Measurements from ENCODE around the gene MRPL11. TPM values are rescaled to one million over a fixed set of nuclear protein-coding genes. Genes with fewer than 3 reads are reported as not detected.

Gene MRPL11
- total RNA-seq, 2 experiments from 2014 or later = 17.7 to 21.0 TPM

DNA sequence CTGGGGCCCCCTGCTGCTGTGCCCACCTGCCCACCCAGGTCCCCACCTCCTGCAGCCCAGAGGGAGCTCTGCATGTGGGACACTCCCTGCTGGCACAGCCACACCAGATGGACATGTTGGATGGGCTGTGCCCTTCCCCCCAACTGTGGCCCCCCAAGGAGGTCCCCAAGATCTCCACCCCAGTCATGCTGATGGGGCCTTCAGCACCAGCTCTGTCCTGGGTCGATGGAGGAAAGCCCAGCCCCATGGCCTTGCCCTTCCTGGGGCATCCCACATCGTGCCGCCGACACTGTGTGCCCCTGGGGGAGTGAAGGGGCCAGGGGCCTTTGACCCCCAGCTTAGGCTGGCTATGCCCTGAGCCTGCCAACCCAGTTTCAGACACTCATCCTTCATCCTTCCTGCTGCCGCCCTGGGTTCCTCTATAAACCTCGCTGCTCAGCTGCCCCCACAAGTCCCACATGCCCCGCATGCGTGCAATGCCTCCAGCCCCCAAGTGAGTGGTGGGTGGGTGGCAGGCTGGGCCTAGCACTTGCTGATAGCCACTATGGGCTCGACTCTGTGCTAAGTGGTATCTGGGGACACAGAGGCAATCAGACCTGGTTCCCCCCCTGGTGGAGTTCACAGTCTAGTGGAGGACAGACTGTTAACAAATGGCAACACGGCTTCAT, 37.7 kb upstream of the MRPL11 start:
- DNase-seq (peak in 1 of 14 experiments; percentile 20), ATAC-seq (ENCODE audit: poor library complexity) (no peak)
- H3K27ac Mint-ChIP-seq = peak overlapping the region; percentile 55
- no peaks in the 10 kb centered on the region for H3K9me3 Mint-ChIP-seq
- Histone ChIP-seq H3K9me3 (ENCODE audit: control insufficient read depth in 1 of 2, insufficient read depth in 1 of 2, low read length in 2 of 2) (no peaks in the 10 kb centered on the region), H3K4me1 (ENCODE audit: insufficient read depth, low read length) (peaks cover 23% of the 10 kb centered on the region), H3K27me3 (ENCODE audit: control insufficient read depth in 1 of 2, insufficient read depth in 2 of 2, low read length in 2 of 2) (no peaks in the 10 kb centered on the region), H3K4me3 (ENCODE audit: low read length) (no peak overlapping the region), H3K27ac (ENCODE audit: low read depth in 1 of 2, low read length in 2 of 2) (no peak overlapping the region), H3K36me3 (ENCODE audit: insufficient read depth, low read length) (peaks cover 27% of the 10 kb centered on the region)
- H3K4me1 Mint-ChIP-seq (ENCODE audit: low read depth) = peaks cover 24% of the 10 kb centered on the region
- intact Hi-C loops (cut with DNase I, micrococcal nuclease) = no loop called here
- peak overlapping the region; percentile 62 for H3K4me3 Mint-ChIP-seq
- no peaks in the 10 kb centered on the region for H3K27me3 Mint-ChIP-seq
- peaks cover 25% of the 10 kb centered on the region for H3K36me3 Mint-ChIP-seq (ENCODE audit: low read depth)
- ChIA-PET CTCF (no interaction called here), POLR2A (no interaction called here)
- TF ChIP-seq, protein P1, sequence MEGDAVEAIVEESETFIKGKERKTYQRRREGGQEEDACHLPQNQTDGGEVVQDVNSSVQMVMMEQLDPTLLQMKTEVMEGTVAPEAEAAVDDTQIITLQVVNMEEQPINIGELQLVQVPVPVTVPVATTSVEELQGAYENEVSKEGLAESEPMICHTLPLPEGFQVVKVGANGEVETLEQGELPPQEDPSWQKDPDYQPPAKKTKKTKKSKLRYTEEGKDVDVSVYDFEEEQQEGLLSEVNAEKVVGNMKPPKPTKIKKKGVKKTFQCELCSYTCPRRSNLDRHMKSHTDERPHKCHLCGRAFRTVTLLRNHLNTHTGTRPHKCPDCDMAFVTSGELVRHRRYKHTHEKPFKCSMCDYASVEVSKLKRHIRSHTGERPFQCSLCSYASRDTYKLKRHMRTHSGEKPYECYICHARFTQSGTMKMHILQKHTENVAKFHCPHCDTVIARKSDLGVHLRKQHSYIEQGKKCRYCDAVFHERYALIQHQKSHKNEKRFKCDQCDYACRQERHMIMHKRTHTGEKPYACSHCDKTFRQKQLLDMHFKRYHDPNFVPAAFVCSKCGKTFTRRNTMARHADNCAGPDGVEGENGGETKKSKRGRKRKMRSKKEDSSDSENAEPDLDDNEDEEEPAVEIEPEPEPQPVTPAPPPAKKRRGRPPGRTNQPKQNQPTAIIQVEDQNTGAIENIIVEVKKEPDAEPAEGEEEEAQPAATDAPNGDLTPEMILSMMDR (IDR thresholded peaks at IDR 0.05) = no peak

DNA sequence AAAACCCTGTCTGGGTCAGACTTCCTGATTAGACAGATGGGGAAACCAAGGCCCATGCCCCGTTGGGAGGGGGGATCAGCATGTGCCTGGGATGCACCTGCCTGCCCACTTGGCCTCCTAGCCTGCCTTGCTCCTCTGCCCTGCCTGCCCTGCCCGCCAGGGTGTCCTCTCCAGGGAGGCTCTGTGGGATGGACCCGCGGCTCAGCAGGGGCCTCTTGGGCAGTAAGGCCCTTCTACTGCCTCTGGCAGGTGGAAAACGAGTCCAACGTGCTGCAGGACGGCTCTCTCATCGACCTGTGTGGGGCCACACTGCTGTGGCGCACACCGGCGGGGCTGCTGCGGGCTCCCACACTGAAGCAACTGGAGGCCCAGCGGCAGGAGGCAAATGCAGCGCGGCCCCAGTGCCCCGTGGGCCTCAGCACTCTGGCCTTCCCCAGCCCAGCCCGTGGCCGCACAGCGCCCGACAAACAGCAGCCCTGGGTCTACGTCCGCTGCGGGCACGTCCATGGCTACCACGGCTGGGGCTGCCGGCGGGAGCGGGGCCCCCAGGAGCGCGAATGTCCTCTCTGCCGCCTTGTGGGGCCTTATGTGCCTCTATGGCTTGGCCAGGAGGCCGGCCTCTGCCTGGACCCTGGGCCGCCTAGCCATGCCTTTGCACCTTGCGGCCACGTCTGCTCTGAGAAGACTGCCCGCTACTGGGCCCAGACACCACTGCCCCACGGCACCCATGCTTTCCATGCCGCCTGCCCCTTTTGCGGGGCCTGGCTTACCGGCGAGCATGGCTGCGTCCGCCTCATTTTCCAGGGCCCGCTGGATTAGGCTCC, 36.9 kb upstream of the MRPL11 start:
- peaks cover 27% of the 10 kb centered on the region for H3K36me3 ChIP-seq (ENCODE audit: insufficient read depth, low read length)
- intact Hi-C loops (cut with DNase I, micrococcal nuclease) = no loop called here
- peaks cover 15% of the 10 kb centered on the region for H3K4me1 ChIP-seq (ENCODE audit: insufficient read depth, low read length)
- no peak for ATAC-seq (ENCODE audit: poor library complexity)
- H3K4me1 Mint-ChIP-seq (ENCODE audit: low read depth) = peaks cover 24% of the 10 kb centered on the region
- no peak overlapping the region for H3K4me3 ChIP-seq (ENCODE audit: low read length)
- no peak overlapping the region for H3K4me3 Mint-ChIP-seq
- no peak overlapping the region for H3K27ac ChIP-seq (ENCODE audit: low read depth in 1 of 2, low read length in 2 of 2)
- DNase-seq = no peak
- no peaks in the 10 kb centered on the region for H3K9me3 Mint-ChIP-seq
- no peaks in the 10 kb centered on the region for H3K9me3 ChIP-seq (ENCODE audit: control insufficient read depth in 1 of 2, insufficient read depth in 1 of 2, low read length in 2 of 2)
- CTCF ChIA-PET = no interaction called here
- POLR2A ChIA-PET = no interaction called here
- H3K36me3 Mint-ChIP-seq (ENCODE audit: low read depth) = peaks cover 29% of the 10 kb centered on the region
- no peaks in the 10 kb centered on the region for H3K27me3 Mint-ChIP-seq
- H3K27me3 ChIP-seq (ENCODE audit: control insufficient read depth in 1 of 2, insufficient read depth in 2 of 2, low read length in 2 of 2) = no peaks in the 10 kb centered on the region
- TF ChIP-seq, protein P1 (IDR thresholded peaks at IDR 0.05) = no peak
- no peak overlapping the region for H3K27ac Mint-ChIP-seq

DNA sequence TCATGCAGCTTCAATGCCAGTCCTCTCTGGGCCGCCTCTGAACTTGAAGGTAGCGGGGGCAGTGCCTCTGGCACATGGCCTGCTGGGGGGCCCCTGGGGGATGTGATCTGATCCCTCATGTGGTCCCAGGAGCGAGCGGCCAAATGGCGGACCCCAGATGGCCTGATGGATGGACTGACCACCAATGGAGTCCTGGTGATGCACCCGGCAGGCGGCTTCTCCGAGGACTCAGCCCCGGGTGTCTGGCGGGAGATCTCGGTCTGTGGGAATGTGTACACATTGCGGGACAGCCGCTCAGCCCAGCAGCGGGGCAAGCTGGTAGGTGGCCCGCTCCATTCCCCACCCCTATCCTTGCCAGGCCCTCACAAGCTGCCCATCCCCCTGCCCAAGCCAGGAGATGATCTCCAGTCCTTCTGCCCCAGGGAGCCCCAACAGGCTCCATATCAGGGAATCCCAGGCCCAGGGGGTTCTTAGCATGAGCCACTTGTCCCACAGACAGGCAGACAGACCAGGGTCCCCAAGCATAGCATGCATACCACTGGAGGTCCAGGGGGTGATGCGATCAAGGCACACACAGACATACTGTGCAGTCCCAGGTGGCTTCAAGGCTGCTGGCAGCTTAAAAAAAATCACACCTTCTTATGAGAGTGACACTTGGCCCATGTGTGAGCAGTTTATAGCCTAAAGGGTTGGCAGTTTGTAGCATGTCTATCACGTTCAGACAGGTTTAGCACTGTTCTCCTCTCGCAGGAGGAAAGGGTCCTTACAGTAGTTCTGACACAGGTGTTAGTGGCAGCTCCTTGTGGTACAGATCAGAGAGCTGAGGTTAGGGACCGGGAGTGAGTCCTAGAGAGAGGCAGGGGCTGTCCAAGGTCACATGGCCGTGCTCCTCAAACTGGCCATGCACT, 35.2 kb upstream of the MRPL11 start:
- Histone ChIP-seq H3K27me3 (ENCODE audit: control insufficient read depth in 1 of 2, insufficient read depth in 2 of 2, low read length in 2 of 2) (no peaks in the 10 kb centered on the region), H3K9me3 (ENCODE audit: control insufficient read depth in 1 of 2, insufficient read depth in 1 of 2, low read length in 2 of 2) (no peaks in the 10 kb centered on the region), H3K27ac (ENCODE audit: low read depth in 1 of 2, low read length in 2 of 2) (no peak overlapping the region), H3K4me3 (ENCODE audit: low read length) (no peak overlapping the region), H3K4me1 (ENCODE audit: insufficient read depth, low read length) (peaks cover 2% of the 10 kb centered on the region), H3K36me3 (ENCODE audit: insufficient read depth, low read length) (peaks cover 27% of the 10 kb centered on the region)
- peaks cover 13% of the 10 kb centered on the region for H3K4me1 Mint-ChIP-seq (ENCODE audit: low read depth)
- intact Hi-C loops (cut with DNase I, micrococcal nuclease) = loop anchor here in 1 of 2 experiments (5.0 kb wide), 1 partner anchor 118 kb away; the partner anchor contains the start of genes CCDC87 and CCS
- TF ChIP-seq, protein P1 (IDR thresholded peaks at IDR 0.05) = no peak
- ChIA-PET CTCF (no interaction called here), POLR2A (no interaction called here)
- peaks cover 26% of the 10 kb centered on the region for H3K36me3 Mint-ChIP-seq (ENCODE audit: low read depth)
- H3K27me3 Mint-ChIP-seq = no peaks in the 10 kb centered on the region
- H3K27ac Mint-ChIP-seq = no peak overlapping the region
- DNase-seq (no peak), ATAC-seq (ENCODE audit: poor library complexity) (no peak)
- no peaks in the 10 kb centered on the region for H3K9me3 Mint-ChIP-seq
- H3K4me3 Mint-ChIP-seq = no peak overlapping the region
